Mucosa of descending colon (tissue), 3 donors: Measurements from ENCODE around the gene ZBTB34. TPM values are rescaled to one million over a fixed set of nuclear protein-coding genes. Genes with fewer than 3 reads are reported as not detected.

Experiments
- ATAC-seq: fragments of 200-7000 bp; cut with Tn5 transposase; one replicate; pipeline ENCODE4 v1.9.1; 2020; ENCODE audit warnings: mild to moderate bottlenecking, moderate library complexity
- DNase-seq, 3 donors: peaks; one replicate each; pipeline ENCODE4 v3.0.0-alpha.2; 2020
- H3K36me3 ChIP-seq: fragments of 200-600 bp; one replicate; pipeline ENCODE4 v1.8.0; 2021; ENCODE audit warnings: low read depth, mild to moderate bottlenecking
- H3K4me1 ChIP-seq: fragments of 200-600 bp; one replicate; pipeline ENCODE4 v1.8.0; 2021; ENCODE audit warnings: low read depth, mild to moderate bottlenecking
- H3K4me3 ChIP-seq: fragments of 200-600 bp; one replicate; pipeline ENCODE4 v1.8.0; 2021; ENCODE audit warnings: mild to moderate bottlenecking
- H3K9me3 ChIP-seq: fragments of 200-600 bp; one replicate; pipeline ENCODE4 v1.8.0; 2021; ENCODE audit warnings: mild to moderate bottlenecking
- intact Hi-C, 2 donors: fragments of 100-400 bp; cut with DNase I in 1 of 2; cut with micrococcal nuclease in 1 of 2; formaldehyde crosslinking; loops; one replicate each; pipeline versions ENCODE4 v1.11.0 to v1.11.1; 2022; cut with DNase I, micrococcal nuclease
- total RNA-seq, 3 donors: library from RNA; stranded (reverse); fragmentation: NEBNext Ultra II Directional in 2 of 3; extraction: Animal tissue kit (Norgen Biotek cat#: 25700) in 2 of 3; gene quantifications; one replicate each; pipeline versions ENCODE4 v1.2.1 to v1.2.4, GENCODE V29; 2021 to 2023
- TF ChIP-seq, protein P1 (sequence below): fragments of 200-600 bp; IDR thresholded peaks from one replicate; pipeline ENCODE4 v1.8.0; 2022; ENCODE audit warnings: antibody characterized with exemption, mild to moderate bottlenecking
- donor health status: DM: no; HTN: no; CAD: no; lungs with moderate emphysema.
- donor health status: DM: no; HTN: no; CAD: no.
- donor health status: DM: no; HTN: yes; CAD: no.

ZBTB34 gene
- total RNA-seq, 3 donors from 2014 or later: 7.7 to 12.3 (median 10.0) TPM

DNA sequence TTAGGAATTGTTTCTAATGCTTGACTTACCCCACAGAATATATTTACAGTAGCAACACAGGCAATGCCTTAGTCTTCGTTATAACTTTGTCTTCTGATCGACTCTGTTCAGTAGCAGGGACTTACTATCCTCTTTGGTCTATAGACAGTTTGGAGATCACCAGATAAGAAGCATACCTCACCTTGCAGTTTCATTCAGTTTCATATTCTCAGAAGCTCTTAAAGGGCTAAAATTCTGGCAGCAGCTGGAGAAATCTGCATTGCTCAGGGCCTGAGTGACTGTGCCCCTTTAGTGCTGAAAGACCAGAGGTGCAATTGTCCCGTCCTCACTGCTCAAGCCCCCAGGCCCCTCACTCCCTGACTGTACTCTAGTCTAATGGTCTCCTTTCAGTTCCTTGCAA is 29.6 kb upstream of the ZBTB34 start:
- Histone ChIP-seq H3K4me1 (no peaks in the 10 kb centered on the region), H3K4me3 (no peak overlapping the region), H3K9me3 (no peaks in the 10 kb centered on the region), H3K36me3 (no peaks in the 10 kb centered on the region)
- intact Hi-C loops: no loop called here
- TF ChIP-seq, protein P1, sequence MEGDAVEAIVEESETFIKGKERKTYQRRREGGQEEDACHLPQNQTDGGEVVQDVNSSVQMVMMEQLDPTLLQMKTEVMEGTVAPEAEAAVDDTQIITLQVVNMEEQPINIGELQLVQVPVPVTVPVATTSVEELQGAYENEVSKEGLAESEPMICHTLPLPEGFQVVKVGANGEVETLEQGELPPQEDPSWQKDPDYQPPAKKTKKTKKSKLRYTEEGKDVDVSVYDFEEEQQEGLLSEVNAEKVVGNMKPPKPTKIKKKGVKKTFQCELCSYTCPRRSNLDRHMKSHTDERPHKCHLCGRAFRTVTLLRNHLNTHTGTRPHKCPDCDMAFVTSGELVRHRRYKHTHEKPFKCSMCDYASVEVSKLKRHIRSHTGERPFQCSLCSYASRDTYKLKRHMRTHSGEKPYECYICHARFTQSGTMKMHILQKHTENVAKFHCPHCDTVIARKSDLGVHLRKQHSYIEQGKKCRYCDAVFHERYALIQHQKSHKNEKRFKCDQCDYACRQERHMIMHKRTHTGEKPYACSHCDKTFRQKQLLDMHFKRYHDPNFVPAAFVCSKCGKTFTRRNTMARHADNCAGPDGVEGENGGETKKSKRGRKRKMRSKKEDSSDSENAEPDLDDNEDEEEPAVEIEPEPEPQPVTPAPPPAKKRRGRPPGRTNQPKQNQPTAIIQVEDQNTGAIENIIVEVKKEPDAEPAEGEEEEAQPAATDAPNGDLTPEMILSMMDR: no peak
- ATAC-seq (no peak), DNase-seq (no peak)

DNA sequence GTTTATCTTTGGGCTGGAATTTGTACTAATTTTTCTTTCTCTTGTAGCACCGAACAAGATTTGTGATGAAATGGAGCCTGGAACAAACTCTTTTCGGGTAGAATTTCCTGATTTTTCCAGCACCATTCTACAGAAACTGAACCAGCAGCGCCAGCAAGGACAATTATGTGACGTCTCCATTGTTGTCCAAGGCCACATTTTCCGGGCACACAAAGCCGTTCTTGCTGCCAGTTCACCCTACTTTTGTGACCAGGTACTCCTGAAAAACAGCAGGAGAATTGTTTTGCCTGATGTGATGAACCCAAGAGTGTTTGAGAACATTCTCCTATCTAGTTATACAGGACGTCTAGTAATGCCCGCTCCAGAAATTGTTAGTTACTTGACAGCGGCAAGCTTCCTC is 28.0 kb upstream of the ZBTB34 start:
- Histone ChIP-seq H3K36me3 (no peaks in the 10 kb centered on the region), H3K4me1 (no peaks in the 10 kb centered on the region), H3K4me3 (no peak overlapping the region), H3K9me3 (no peaks in the 10 kb centered on the region)
- no peak for DNase-seq
- TF ChIP-seq, protein P1: no peak
- ATAC-seq: no peak
- intact Hi-C loops: no loop called here

DNA sequence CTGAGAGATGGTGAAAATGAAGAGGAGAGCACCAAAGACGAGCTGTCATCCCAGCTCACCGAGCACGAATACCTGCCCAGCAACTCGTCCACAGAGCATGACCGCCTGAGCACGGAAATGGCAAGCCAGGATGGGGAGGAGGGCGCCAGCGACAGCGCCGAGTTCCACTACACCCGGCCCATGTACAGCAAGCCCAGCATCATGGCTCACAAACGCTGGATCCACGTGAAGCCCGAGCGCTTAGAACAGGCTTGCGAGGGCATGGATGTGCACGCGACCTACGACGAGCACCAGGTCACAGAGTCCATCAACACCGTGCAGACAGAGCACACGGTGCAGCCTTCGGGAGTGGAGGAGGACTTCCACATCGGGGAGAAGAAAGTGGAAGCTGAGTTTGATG is 27.4 kb upstream of the ZBTB34 start:
- Histone ChIP-seq H3K9me3 (no peaks in the 10 kb centered on the region), H3K4me1 (no peaks in the 10 kb centered on the region), H3K36me3 (no peaks in the 10 kb centered on the region), H3K4me3 (no peak overlapping the region)
- TF ChIP-seq, protein P1: no peak
- DNase-seq (no peak), ATAC-seq (no peak)
- intact Hi-C loops: no loop called here

DNA sequence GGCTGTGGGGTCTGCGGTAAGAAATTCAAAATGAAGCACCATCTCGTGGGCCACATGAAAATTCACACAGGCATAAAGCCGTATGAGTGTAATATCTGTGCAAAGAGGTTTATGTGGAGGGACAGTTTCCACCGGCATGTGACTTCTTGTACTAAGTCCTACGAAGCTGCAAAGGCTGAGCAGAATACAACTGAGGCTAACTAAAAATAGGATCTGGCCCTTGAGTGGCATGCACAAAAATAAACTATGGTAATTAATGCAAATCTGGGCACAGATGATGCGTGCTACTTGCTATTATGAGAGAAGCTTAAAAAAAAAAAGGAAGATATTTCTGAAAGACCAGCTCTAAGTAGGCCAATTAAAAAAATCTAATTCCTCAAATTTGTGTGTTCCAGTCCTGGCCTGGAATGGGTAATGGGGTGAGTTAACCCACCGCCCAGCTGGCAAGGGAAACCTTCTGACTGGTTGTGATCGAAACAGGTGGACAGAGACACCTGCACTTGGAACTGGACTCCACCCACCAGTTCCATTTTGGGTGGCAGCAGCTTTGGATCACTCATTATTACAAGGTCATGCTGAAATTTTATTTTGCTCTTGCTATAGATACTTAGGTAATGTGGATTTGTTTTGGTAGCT is 26.6 kb upstream of the ZBTB34 start:
- Histone ChIP-seq H3K9me3 (no peaks in the 10 kb centered on the region), H3K4me3 (no peak overlapping the region), H3K4me1 (no peaks in the 10 kb centered on the region), H3K36me3 (no peaks in the 10 kb centered on the region)
- no peak for ATAC-seq
- no peak for DNase-seq
- TF ChIP-seq, protein P1: no peak
- intact Hi-C loops: no loop called here

DNA sequence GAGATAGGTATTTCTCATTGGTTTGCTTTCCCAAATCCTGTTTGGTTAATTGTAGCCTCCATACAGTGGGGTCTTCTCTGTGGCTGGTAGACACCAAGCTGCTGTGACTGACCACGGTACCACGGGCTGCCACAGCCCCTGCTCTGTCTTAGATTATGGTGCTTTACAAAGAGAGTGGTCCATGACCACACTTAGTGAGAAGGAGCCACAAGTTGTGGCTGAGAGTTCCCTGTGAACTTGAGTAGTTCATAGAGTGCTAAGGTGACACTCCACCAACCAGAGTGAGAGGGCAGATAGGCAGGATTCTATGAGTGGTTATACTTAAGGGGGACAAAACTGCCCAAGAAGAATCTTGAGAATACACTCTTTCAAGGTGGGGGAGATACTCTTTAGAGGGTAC is 25.8 kb upstream of the ZBTB34 start:
- DNase-seq: no peak
- H3K9me3 ChIP-seq: no peaks in the 10 kb centered on the region
- no peaks in the 10 kb centered on the region for H3K4me1 ChIP-seq
- TF ChIP-seq, protein P1: no peak
- no peaks in the 10 kb centered on the region for H3K36me3 ChIP-seq
- no peak for ATAC-seq
- intact Hi-C loops: no loop called here
- no peak overlapping the region for H3K4me3 ChIP-seq

DNA sequence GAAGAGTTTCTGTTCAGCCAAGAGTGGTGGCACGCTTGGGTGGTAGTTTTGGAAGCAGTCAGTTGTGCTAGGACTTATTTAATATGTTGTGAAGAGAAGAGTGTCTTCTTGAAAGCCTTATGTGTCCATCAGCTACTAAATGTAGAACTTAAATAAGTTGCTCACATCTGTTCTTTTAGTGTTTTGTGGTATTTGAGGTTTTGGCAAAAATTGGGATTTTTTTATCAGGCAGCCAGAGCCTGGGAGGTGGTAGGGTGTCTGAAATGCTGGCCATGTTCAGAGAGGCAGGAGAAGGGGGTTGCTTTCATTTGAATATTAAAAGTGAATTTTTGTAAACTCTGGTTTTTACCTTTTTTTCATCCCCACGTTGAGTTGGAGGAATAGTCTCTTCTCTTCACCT is 24.2 kb upstream of the ZBTB34 start:
- Histone ChIP-seq H3K4me1 (no peaks in the 10 kb centered on the region), H3K9me3 (no peaks in the 10 kb centered on the region), H3K36me3 (no peaks in the 10 kb centered on the region), H3K4me3 (no peak overlapping the region)
- TF ChIP-seq, protein P1: no peak
- intact Hi-C loops: no loop called here
- no peak for ATAC-seq
- DNase-seq: no peak
